Smooth muscle cell (in vitro differentiated cells): ENCODE measurements around the gene ITGA8. TPM values are rescaled to one million over a fixed set of nuclear protein-coding genes. Genes with fewer than 3 reads are reported as not detected.

Experiments
- DNase-seq: peaks from one replicate; lab custom pipeline; 2025; ENCODE audit not compliant: unreplicated experiment; lab: John Stamatoyannopoulos, UW
- H2AFZ ChIP-seq: fragments of 200-600 bp; sonication (generic); 2 replicates; pipeline ENCODE4 v1.6.0; 2016; ENCODE audit warnings: antibody characterized with exemption, low read depth, mild to moderate bottlenecking
- H3F3A ChIP-seq: fragments of 200-600 bp; sonication (generic); 2 replicates; pipeline ENCODE4 v1.6.0; 2017; ENCODE audit warnings: antibody characterized with exemption, low read depth
- H3K27ac ChIP-seq: fragments of 200-600 bp; sonication (generic); 2 replicates; pipeline ENCODE4 v1.5.1; 2016; ENCODE audit warnings: low read depth, mild to moderate bottlenecking
- H3K27me3 ChIP-seq: fragments of 200-600 bp; sonication (generic); 2 replicates; pipeline ENCODE4 v1.6.1; 2016; ENCODE audit warnings: low read depth, mild to moderate bottlenecking
- H3K36me3 ChIP-seq: fragments of 200-600 bp; sonication (generic); 2 replicates; pipeline ENCODE4 v1.5.1; 2016; ENCODE audit warnings: low read depth
- H3K4me1 ChIP-seq: fragments of 200-600 bp; sonication (generic); 2 replicates; pipeline ENCODE4 v1.5.1; 2016; ENCODE audit warnings: low read depth
- H3K4me2 ChIP-seq: fragments of 200-600 bp; sonication (generic); 2 replicates; pipeline ENCODE4 v1.6.0; 2016; ENCODE audit warnings: mild to moderate bottlenecking
- H3K4me3 ChIP-seq: fragments of 200-600 bp; sonication (generic); 2 replicates; pipeline ENCODE4 v1.5.1; 2016; ENCODE audit warnings: mild to moderate bottlenecking
- H3K79me2 ChIP-seq: fragments of 200-600 bp; sonication (generic); 2 replicates; pipeline ENCODE4 v1.6.0; 2016; ENCODE audit warnings: low read depth, mild to moderate bottlenecking
- H3K9ac ChIP-seq: fragments of 200-600 bp; sonication (generic); 2 replicates; pipeline ENCODE4 v1.6.0; 2016; ENCODE audit warnings: low read depth
- H3K9me3 ChIP-seq: fragments of 200-600 bp; sonication (generic); replicated peaks from 2 replicates; pipeline ENCODE4 v1.5.1; 2016; ENCODE audit warnings: low read depth
- H4K20me1 ChIP-seq: fragments of 200-600 bp; sonication (generic); 2 replicates; pipeline ENCODE4 v1.6.0; 2016; ENCODE audit warnings: low read depth
- CTCF ChIP-seq: fragments of 200-600 bp; sonication (generic); IDR thresholded peaks from 2 replicates; pipeline ENCODE4 v1.5.1; 2017; ENCODE audit warnings: borderline replicate concordance, mild to moderate bottlenecking, antibody characterized with exemption; ENCODE audit not compliant: insufficient read depth, poor library complexity, severe bottlenecking
- WGBS: methylation state at CpG from one replicate; pipeline ENCODE4 v1.1.7; 2016; ENCODE audit warnings: low lambda C conversion rate; 5-methylcytosine and 5-hydroxymethylcytosine counted together
- polyA plus RNA-seq: library from polyadenylated mRNA; unstranded; fragments of >200 nt; fragmentation: Nextera tagmentation; extraction: Ambion mirVana; gene quantifications from 2 replicates; pipeline ENCODE4 v1.2.1, GENCODE V29; 2016
- total RNA-seq: library from RNA; depleted of rRNA; stranded (reverse); fragments of >200 nt; gene quantifications from 2 replicates; pipeline ENCODE4 v1.2.3, GENCODE V29; 2014

The ITGA8 gene
- total and polyA plus RNA-seq, 2 experiments from 2014 or later = 0.02 to 0.36 TPM

GRCh38 chr10:15741581-15741980 lies 21.9 kb upstream of the ITGA8 start:
- Histone ChIP-seq H4K20me1 (no peaks in the 10 kb centered on the region), H3K4me3 (no peak overlapping the region), H3K36me3 (no peaks in the 10 kb centered on the region), H2AFZ (no peak overlapping the region), H3K9me3 (no peaks in the 10 kb centered on the region), H3K9ac (no peak overlapping the region), H3K4me2 (no peak overlapping the region), H3K4me1 (no peaks in the 10 kb centered on the region), H3K27ac (no peak overlapping the region), H3F3A (no peaks in the 10 kb centered on the region), H3K79me2 (no peaks in the 10 kb centered on the region), H3K27me3 (no peaks in the 10 kb centered on the region)
- WGBS = 89% methylated on average over 5 of the region's 5 CpGs
- DNase-seq = no peak
- no peak for TF ChIP-seq CTCF

GRCh38 chr10:15740261-15740660 lies 20.5 kb upstream of the ITGA8 start:
- TF ChIP-seq CTCF = no peak
- no peaks in the 10 kb centered on the region for H3K9me3 ChIP-seq

GRCh38 chr10:15739254-15739970 lies 19.7 kb upstream of the ITGA8 start:
- Histone ChIP-seq H3K9me3 (no peaks in the 10 kb centered on the region), H4K20me1 (no peaks in the 10 kb centered on the region), H3K9ac (no peak overlapping the region), H3K79me2 (no peaks in the 10 kb centered on the region), H3K36me3 (no peaks in the 10 kb centered on the region), H3K4me1 (no peaks in the 10 kb centered on the region), H3K27ac (no peak overlapping the region), H3K4me2 (no peak overlapping the region), H3F3A (no peaks in the 10 kb centered on the region), H2AFZ (no peak overlapping the region), H3K27me3 (no peaks in the 10 kb centered on the region), H3K4me3 (no peak overlapping the region)
- TF ChIP-seq CTCF = no peak
- 60% methylated on average over 9 of the region's 9 CpGs for WGBS
- DNase-seq = no peak

More at GRCh38 chr10:15740261-15740660, 20.5 kb upstream of the ITGA8 start:
- DNase-seq = no peak
- Histone ChIP-seq H3K36me3 (no peaks in the 10 kb centered on the region), H3K27me3 (no peaks in the 10 kb centered on the region), H4K20me1 (no peaks in the 10 kb centered on the region), H3K4me1 (no peaks in the 10 kb centered on the region), H3F3A (no peaks in the 10 kb centered on the region), H3K4me2 (no peak overlapping the region), H3K27ac (no peak overlapping the region), H3K9ac (no peak overlapping the region), H2AFZ (no peak overlapping the region), H3K79me2 (no peaks in the 10 kb centered on the region), H3K4me3 (no peak overlapping the region)
- 90% methylated on average over 6 of the region's 6 CpGs for WGBS
